NCI-H2107 treated with DMSO at 0.1 percent for 48 hours (cell line): ENCODE data around the gene SLC23A1.
"Not testable (repeated sequence)": the region's sequence is repeated elsewhere in the genome, so short reads cannot be mapped to it uniquely, and the experiment has no call there.

Experiments
- DNase-seq: peaks from one replicate; lab custom pipeline; 2025; ENCODE audit not compliant: unreplicated experiment; lab: John Stamatoyannopoulos, UW

SLC23A1 gene

DNA sequence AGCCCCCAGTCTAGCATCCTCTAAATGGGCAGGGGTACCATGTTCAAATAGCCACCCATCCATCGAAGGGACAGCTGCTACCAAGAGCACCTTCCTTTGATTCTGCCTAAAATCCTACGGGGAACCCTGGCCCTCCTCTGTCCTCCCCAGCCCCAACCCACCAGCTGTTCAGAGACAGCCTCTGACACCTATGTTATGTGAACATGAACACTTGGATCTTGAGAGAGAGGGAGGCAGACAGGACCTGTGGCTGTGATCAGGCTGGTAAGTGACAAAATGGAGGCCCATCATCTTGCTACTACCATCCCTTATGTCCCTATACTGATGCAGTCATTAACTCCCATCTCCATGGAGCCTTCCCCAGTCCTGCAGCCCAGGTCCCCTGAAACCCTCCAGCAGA lies 8.2 kb downstream of the SLC23A1 start:
- no peak for DNase-seq

DNA sequence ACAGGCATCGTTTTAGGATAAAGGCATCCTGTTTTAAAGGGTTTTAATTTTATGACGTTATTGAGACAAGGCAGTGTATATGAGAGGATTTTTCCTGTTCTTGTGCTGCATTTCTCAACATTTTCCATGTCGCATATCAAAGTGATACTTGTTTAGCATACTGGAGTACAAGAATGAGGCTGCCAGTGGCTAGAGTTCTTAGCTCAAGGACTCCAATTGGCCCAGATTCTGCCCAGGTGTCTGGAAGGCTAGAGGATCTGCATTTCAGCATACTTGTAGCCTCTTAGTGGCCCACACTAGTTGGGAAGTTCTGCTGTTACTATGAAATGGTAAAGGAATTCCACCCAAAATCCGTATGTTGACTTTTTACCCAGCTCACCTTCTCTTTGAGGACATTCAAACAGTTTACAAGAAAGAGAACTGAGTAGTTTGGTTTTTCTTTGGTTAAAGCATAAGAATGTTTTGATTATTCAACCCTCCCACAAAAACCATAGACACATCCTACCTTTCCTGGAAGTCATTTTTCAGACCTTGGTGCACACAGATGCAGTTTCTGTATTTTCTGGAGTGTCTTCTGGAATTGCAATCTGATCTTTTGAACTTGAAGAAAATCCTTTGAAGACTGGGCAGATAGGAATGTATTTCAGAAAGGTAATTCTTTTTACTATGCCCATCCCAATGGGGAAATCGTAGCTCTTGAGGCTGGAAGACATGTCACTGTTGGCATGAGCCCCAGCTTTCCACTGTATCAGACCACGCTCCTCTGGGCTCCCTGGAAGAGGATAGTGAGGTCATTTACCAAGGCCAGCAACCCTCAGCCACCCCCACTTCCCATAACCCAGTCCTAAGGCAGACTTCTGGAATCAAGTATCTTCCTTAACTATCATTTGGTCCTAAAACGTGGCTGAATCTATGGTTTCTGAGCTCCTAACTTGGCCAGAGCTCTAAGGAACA lies 11.3 kb downstream of the SLC23A1 start:
- DNase-seq = no peak

DNA sequence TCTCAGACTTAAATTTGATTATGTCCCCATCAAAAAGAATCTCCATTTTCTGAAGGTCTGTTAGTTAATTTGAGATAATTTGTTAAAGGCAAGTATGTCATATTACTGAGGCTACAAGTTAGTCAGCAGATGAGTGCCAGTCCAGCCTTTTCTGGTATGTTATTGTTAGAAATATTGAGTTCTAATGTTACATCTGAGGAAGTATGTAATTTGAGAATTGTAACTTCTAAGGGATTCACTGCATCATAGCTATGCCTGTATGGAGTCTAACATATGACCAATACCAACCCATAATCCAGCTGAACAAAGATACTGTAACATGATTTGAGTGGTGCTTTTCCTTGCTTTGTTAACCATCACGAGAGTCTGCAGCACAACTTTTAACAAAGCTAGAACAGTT lies 13.9 kb downstream of the SLC23A1 start:
- DNase-seq = no peak

DNA sequence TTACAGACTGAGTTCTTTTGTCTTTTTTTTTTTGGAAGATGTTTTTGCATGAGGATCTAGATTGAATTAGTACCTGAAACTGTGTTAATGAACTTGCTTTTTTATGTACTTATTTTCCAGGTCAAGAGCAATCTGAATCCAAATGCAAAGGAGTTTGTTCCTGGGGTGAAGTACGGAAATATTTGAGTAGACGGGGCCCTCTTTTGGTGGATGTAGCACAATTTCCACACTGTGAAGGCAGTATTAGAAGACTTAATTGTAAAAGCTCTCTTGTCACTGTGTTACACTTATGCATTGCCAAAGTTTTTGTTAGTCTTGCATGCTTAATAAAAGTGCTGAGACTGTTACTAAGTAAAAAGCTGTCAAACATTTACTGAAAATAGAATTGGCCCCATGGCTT lies 14.5 kb downstream of the SLC23A1 start:
- DNase-seq = no peak

DNA sequence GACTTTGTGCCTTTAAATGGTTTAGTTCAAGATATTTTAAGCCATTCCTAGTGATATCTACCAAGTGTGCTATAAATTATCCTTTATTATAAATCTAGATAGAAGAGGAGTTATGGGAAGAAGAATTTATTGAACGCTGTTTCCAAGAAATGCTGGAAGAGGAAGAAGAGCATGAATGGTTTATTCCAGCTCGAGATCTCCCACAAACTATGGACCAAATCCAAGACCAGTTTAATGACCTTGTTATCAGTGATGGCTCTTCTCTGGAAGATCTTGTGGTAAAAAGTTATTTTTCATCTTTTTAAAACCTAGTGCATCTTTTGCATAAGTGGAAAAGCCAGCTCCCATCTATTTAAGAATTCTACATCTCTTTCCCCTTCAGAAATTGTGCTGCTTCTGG lies 18.6 kb downstream of the SLC23A1 start:
- DNase-seq = no peak

DNA sequence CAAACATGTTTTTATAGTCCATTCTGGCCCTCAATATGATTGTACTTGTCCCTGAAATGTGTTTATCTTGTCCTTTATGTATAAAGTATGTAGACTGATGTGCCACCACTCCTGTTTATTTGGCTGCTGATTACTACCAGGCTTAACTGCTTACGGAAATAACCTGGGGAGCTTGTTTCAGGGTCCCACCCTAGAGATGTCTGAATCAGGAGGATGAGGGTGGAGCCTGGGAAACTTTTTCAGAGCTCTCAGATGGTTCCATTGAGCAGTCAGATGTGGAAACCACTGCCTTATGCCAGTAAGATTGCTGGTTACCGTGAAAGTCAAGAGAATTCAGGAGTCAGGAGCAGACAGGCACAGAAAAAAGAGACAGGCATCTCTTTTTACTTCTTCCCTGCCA lies 19.2 kb downstream of the SLC23A1 start:
- DNase-seq = no peak

DNA sequence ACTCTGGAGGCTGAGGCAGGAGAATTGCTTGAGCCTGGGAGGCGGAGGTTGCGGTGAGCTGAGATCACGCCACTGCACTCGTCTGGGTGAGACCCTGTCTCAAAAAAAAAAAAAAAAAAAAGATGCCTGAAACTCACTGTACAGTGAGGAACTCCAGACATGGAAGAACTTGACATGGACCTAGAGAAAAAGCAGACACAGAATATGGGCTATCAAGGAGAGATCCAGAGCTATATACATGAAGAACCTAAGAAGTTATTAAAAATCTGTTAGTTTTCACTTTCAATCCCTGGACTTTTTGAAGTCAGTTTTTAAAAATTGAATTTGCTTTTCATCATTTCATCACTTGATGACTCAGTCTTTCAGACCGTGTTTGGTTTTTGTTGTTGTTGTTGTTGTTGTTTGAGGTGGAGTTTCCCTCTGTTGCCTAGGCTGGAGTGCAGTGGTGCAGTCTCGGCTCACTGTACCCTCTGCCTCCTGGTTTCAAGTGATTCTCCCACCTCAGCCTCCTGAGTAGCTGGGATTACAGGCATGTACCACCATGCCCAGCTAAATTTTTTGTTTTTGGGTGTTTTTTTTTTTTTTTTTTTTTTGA lies 21.2 kb downstream of the SLC23A1 start:
- DNase-seq = no peak

DNA sequence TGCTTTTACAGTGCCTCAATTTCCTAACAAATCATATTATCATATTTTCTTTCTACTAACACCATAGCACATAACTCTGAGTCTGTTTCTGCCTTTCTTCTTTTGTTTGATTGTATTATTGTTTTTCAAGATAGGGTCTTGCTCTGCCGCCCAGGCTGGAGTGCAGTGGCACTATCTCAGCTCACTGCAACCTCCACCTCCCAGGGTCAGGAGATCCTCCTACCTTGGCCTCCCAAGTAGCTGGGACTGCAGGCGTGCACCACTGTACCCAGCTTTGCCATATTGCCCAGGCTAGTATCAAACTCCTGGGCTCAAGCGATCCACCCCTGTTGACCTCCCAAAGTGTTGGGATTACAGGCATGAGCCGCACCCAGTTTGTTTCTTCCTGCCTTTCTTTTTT lies 22.7 kb downstream of the SLC23A1 start:
- no peak for DNase-seq

DNA sequence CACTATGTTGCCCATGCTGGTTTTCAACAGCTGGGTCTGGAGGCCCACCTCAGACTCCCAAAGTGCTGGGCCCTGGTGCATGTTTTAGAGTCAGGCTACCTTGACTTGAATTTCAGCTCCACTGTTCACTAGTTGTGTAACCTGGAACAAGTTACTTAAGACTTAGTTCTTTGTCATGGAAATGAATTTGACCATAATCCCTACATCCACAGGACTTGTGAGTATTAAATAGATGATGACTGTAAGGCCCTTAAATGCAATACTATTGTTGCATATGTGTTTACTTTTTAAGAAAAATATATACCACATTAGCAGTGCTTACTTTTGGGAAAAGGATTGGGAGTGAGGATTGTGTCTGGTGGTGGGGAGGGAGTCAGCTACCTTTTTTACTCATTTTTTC lies 25.0 kb downstream of the SLC23A1 start:
- no peak for DNase-seq

DNA sequence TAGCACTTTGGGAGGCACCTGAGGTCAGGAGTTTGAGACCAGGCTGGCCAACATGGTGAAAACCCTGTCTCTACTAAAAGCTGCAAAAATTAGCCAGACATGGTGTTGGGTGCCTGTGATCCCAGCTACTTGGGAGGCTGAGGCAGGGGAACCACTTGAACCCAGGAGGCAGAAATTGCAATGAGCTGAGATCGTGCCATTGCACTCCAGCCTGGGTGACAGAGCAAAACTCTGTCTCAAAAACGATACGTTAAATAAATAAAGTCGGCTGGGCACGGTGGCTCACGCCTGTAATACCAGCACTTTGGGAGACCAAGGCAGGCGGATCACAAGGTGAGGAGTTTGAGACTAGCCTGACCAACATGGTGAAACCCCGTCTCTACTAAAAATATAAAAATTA lies 27.2 kb downstream of the SLC23A1 start:
- DNase-seq = not testable (repeated sequence)

DNA sequence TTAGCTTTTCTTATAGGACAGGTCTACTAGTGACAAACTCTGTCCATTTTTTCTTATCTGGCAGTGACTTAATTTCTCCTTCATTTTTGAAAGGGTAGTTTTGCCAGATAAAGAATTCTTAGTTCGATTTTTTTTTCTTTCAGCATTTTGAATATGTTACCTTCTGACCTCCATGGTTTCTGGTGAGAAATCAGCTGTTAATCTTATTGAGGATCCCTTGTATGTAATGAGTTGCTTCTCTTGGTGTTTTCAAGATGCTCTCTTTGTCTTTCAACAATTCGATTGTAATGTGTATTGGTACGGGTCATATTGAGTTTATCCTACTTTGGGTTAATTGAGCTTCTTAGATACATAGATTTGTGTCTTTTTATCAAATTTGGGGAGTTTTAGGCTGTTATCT lies 28.9 kb downstream of the SLC23A1 start:
- DNase-seq = no peak

DNA sequence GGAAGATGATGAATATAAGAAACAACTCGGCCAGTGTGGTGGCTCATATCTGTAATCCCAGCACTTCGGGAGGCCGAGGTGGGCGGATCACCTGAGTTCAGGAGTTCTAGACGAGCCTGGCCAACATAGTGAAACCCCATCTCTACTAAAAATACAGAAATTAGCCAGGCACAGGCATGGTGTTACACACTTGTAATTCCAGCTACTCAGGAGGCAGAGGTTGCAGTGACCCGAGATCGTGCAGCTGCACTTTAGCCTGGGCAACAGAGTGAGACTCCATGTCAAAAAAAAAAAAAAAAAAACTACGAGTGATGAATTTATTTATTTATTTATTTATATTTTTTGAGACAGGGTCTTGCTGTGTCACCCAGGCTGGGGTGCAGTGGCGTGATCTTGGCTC lies 35.2 kb downstream of the SLC23A1 start:
- not testable (repeated sequence) for DNase-seq

DNA sequence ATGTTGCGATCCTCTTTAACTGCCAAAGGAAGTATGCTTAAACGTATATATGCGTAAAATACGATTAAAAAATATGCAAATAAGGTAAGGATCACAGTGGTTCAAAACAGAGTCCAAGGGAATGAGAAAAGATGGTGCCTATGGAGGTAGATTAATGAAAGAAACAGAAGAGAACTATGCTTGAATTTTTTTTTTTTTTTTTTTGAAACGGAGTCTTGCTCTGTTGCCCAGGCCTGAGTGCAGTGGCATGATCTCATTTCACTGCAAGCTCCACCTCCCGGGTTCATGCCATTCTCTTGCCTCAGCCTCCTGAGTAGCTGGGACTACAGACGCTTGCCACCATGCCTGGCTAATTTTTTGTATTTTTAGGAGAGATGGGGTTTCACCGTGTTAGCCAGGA lies 37.7 kb downstream of the SLC23A1 start:
- DNase-seq = not testable (repeated sequence)

DNA sequence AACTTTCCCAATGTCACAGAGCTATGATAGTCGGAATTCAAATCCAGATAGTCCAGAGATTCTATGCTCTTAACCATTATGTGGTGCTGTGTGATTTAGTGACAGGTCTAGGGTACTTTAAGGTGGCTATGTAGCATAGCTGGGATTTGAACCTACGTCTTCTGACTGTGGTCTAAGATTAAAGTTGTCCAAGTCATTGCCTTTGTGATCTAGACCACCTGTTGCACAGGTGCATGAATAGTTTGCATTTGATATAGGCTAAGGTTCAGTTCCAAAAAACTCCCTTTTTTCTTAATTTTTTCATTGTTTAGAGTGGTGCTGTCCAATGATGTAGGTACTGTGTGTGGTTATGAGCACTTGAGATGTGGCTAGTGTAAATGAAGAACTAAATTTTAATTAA lies 38.9 kb downstream of the SLC23A1 start:
- DNase-seq = no peak

DNA sequence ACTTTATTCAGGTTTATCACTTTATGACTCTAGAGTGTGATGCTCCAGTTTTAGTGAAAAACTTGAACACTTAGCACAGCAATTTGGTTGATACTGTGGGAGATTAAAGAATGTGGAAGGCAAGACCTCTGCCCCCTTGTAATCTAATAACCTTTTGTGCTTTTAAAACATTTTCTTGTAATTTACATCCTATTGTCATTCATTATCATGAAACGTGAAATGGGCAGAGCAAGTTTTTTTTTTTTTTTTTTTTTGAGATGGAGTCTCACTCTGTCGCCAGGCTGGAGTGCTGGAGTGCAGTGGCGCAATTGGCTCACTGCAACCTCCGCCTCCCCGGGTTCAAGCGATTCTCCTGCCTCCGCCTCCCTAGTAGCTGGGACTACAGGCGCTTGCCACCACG lies 39.6 kb downstream of the SLC23A1 start:
- no peak for DNase-seq

DNA sequence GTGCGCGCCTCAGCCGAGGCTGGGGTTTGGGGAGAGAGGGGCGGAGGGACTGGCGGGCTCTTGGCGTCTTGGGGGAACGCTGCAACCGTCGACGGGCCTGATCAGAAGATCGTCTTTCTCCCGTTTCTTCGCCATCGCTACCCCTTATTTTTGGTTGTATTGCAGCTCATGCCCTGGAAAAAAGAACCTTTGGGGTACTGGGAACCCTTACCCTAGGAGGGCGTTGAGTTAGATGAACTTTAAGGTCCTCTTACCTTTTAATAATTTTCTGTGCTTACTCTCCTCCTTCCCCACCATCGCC lies 40.7 kb downstream of the SLC23A1 start:
- no peak for DNase-seq

DNA sequence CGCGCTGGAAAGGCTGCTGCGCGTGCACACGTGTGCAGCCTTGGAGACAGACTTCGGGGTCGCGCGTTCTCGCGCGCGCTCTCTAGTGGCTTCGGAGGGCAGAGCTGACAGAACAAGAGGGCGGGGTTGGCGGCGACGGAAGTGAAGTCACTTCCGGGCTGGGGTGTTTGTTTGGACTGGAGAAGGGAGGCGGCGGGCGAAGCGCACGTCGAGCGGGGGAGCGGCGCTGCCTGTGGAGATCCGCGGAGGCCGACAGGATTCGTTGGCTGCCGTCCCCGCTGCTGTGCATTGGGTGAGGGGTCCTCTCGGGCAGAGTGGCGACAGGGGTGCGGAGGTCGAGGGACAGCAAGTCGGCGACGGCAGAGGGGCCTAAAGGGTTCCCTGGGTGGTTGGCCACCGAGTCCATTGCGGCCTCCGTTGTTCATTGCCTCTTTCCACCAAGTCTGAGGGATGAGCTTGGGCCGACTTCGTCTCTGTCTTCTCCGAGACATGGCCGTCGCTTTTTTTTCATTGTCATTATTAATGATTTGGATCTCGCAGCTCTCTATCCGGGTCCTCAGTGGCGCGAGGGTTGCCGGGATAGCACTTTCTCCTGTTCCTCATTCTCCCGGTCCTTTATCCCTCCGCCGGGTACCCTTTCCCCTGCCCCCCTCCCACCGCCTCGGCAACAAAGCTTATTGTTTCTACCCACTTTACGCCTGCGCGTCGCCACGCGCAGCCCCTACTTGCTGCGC lies 41.2 kb downstream of the SLC23A1 start, which contains the start of gene PAIP2:
Gene PAIP2, plus strand, starts transcription at position 166 of the 734 bp plus-strand sequence. CDS start 21,931 bp downstream, outside the sequence.
- peak; percentile 81 for DNase-seq

DNA sequence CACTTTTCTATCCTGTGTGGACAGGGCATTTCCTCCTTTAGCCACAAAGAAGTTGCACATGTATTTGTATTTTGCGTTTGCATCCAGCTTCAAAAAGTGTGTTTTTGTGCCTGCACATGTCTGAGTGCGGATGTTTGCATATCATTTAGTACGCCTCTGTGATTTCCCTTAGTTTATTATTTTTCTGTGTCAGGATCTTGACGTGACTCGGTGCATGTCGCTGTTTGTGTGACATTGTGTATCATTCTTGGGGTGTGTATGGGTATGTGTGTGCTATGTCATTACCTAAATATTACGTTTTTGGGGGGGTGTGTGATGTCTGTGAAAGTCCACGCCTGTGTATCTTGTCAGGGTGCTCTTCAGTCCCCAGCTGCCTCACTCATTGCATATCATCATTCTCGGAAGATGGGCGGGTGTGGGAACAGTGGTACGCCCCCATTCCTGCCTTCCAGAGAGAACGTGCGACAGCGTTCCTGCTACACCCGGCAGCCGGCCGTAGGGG lies 41.9 kb downstream of the SLC23A1 start:
- no peak for DNase-seq

DNA sequence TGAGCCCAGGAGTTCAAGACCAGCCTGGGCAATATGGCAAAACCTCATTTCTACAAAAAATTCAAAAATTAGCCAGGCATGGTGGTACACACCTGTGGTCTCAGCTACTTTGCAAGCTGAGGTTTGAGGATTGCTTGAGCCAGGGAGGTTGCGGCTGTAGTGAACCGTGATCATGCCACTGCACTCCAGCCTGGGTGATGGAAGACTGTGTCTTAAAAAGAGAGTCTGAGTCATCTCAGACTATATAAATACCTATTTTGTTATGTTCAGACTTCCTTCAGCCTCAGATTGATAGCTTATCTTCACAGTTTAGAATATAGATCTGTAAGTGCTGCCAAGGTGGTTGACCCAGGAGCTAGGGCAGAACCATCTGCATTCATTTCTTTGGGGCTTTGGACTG lies 43.0 kb downstream of the SLC23A1 start:
- no peak for DNase-seq

DNA sequence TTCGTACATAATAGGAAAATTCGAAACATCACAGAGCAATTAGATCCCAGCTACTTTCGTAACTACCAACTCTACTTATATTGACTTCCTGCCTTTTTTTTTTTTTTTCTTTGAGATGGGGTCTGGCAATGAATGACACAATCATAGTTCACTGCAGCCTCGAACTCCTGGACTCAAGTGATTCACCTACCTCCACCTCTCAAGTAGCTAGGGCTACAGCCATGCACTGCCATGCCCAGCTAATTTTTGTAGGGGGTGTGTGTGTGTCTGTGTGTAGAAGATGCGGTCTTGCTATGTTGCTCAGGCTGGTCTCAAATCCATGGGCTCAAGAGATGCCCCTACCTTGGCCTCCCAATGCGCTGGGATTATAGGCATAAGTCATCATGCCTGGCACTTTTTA lies 47.3 kb downstream of the SLC23A1 start:
- no peak for DNase-seq
